ENCODE results near the gene CFAP46.

The CFAP46 gene

DNA sequence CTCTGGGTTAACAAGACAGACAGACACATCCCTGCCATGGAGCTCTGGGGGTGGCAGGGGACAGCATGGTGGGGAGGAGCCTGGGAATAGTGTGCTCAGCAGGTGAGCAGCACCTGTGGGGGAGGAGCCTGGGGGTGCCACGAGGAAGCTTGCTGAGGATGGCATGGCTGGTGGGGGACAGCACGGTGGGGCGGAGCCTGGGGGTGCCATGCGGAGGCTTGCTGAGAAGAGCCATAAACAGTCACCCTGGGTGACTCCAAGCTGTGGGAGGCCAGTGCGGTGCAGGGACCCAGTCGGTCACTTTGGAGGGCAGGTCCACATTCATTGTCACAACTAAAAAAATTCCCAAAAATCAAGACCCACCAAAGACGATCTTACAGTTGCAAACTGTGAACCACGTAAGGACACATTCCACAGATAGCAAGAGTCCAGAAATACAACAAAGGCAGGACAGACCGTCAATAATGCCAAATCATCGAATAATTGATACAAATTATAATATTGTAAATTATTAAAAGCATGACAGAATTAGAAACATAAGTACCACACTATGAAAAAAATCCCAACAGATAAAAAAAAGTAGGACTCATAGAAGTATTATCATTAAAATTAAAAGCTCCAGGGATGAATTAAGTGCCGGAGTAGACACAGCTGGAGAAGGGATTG, 180.8 kb downstream of the CFAP46 start:
- ATAC-seq (ENCODE audit: insufficient read depth, low read depth) (no peak), DNase-seq (no peak)
- Histone ChIP-seq H3K4me3 (ENCODE audit: low read depth in 1 of 2, low read length in 2 of 2) (no peak overlapping the region), H3K27ac (ENCODE audit: low read length) (no peak overlapping the region), H3K9ac (ENCODE audit: low read depth, low read length) (no peak overlapping the region), H3K79me2 (ENCODE audit: insufficient read depth, low read length) (no peaks in the 10 kb centered on the region), H3K36me3 (ENCODE audit: insufficient read depth, low read length) (peaks cover 39% of the 10 kb centered on the region), H2AFZ (ENCODE audit: low read depth, low read length) (no peak overlapping the region), H4K20me1 (ENCODE audit: insufficient read depth, low read length) (0 out of 2 replicates have a peak, but pooled peaks cover 3% of the 10 kb centered on the region), H3K9me3 (ENCODE audit: insufficient read depth, low read length, severe bottlenecking) (no peaks in the 10 kb centered on the region), H3K27me3 (ENCODE audit: insufficient read depth, low read length, poor library complexity) (no peaks in the 10 kb centered on the region), H3K4me2 (ENCODE audit: insufficient read depth, low read length) (no peak overlapping the region), H3K4me1 (ENCODE audit: insufficient read depth, low read length) (no peaks in the 10 kb centered on the region)
- TF ChIP-seq, protein P1, sequence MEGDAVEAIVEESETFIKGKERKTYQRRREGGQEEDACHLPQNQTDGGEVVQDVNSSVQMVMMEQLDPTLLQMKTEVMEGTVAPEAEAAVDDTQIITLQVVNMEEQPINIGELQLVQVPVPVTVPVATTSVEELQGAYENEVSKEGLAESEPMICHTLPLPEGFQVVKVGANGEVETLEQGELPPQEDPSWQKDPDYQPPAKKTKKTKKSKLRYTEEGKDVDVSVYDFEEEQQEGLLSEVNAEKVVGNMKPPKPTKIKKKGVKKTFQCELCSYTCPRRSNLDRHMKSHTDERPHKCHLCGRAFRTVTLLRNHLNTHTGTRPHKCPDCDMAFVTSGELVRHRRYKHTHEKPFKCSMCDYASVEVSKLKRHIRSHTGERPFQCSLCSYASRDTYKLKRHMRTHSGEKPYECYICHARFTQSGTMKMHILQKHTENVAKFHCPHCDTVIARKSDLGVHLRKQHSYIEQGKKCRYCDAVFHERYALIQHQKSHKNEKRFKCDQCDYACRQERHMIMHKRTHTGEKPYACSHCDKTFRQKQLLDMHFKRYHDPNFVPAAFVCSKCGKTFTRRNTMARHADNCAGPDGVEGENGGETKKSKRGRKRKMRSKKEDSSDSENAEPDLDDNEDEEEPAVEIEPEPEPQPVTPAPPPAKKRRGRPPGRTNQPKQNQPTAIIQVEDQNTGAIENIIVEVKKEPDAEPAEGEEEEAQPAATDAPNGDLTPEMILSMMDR (IDR thresholded peaks at IDR 0.05; ENCODE audit: borderline replicate concordance, extremely low read depth, low read length, poor library complexity, severe bottlenecking), result no peak
- TF ChIP-seq EZH2 (IDR thresholded peaks at IDR 0.05; ENCODE audit: borderline replicate concordance, low read depth, low read length, severe bottlenecking), result no peak

DNA sequence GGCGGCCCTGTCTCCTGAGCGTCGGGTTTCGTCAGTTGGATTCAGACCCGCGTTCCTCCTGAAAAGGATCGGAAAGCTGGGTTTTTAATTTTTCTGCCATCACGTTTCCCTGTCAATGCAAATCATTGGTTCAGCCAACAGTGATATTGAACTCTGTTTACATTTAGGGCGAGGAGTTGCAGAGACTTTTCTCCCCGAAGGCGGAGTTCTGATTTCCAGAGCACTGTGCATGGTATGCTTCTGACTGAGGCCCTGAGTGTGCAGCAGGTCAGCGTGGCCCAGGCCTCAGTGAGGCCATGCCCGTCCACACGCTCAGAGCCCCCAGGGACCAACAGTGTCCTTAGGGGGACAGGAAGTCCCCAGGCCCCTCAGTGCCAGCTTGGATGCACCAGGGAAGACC, 183.5 kb downstream of the CFAP46 start:
- ATAC-seq (ENCODE audit: insufficient read depth, low read depth) (no peak), DNase-seq (no peak)
- H3K4me3 ChIP-seq (ENCODE audit: low read depth in 1 of 2, low read length in 2 of 2), result no peak overlapping the region
- no peaks in the 10 kb centered on the region for H3K4me1 ChIP-seq (ENCODE audit: insufficient read depth, low read length)
- H4K20me1 ChIP-seq (ENCODE audit: insufficient read depth, low read length), result no peaks in the 10 kb centered on the region; the same call in 1 of the 2 replicates
- no peak for TF ChIP-seq EZH2 (IDR thresholded peaks at IDR 0.05; ENCODE audit: borderline replicate concordance, low read depth, low read length, severe bottlenecking)
- TF ChIP-seq, protein P1 (IDR thresholded peaks at IDR 0.05; ENCODE audit: borderline replicate concordance, extremely low read depth, low read length, poor library complexity, severe bottlenecking), result no peak
- H3K27ac ChIP-seq (ENCODE audit: low read length), result no peak overlapping the region
- no peak overlapping the region for H3K9ac ChIP-seq (ENCODE audit: low read depth, low read length)
- no peaks in the 10 kb centered on the region for H3K79me2 ChIP-seq (ENCODE audit: insufficient read depth, low read length)
- H3K4me2 ChIP-seq (ENCODE audit: insufficient read depth, low read length), result no peak overlapping the region
- no peaks in the 10 kb centered on the region for H3K9me3 ChIP-seq (ENCODE audit: insufficient read depth, low read length, severe bottlenecking)
- no peak overlapping the region for H2AFZ ChIP-seq (ENCODE audit: low read depth, low read length)
- H3K27me3 ChIP-seq (ENCODE audit: insufficient read depth, low read length, poor library complexity), result no peaks in the 10 kb centered on the region
- H3K36me3 ChIP-seq (ENCODE audit: insufficient read depth, low read length), result peaks cover 57% of the 10 kb centered on the region
